Esophagus muscularis mucosa (tissue), 3 donors: ENCODE results near the gene SORBS1.

Experiments used
- CTCF ChIP-seq, 3 experiments: fragments of 200-600 bp in 2 of 3; fragments of 450-650 bp in 1 of 3; sonication (generic) in 2 of 3; IDR thresholded peaks; one replicate each; pipeline ENCODE4 v1.5.1; 2017 to 2019; ENCODE audit warnings: antibody characterized with exemption in 3 of 3, mild to moderate bottlenecking in 2 of 3, moderate library complexity in 1 of 3
- POLR2A ChIP-seq: fragments of 450-650 bp; IDR thresholded peaks from one replicate; pipeline ENCODE4 v1.6.1; 2017; ENCODE audit warnings: antibody characterized with exemption, moderate library complexity, mild to moderate bottlenecking, low read depth
- POLR2AphosphoS5 ChIP-seq, 2 donors: sonication (generic); formaldehyde crosslinking; IDR thresholded peaks; one replicate each; pipeline ENCODE4 v1.6.1; 2017; ENCODE audit warnings: antibody characterized with exemption in 2 of 2

- no peak for TF ChIP-seq CTCF (IDR thresholded peaks at IDR 0.05)
- no peak for TF ChIP-seq POLR2A
- TF ChIP-seq POLR2AphosphoS5 (IDR thresholded peaks at IDR 0.05): no peak
Observed at GRCh38 chr10:95306318-95306650, 254.9 kb downstream of the SORBS1 start.
